ENCODE data around the gene CCDC59.

DNA sequence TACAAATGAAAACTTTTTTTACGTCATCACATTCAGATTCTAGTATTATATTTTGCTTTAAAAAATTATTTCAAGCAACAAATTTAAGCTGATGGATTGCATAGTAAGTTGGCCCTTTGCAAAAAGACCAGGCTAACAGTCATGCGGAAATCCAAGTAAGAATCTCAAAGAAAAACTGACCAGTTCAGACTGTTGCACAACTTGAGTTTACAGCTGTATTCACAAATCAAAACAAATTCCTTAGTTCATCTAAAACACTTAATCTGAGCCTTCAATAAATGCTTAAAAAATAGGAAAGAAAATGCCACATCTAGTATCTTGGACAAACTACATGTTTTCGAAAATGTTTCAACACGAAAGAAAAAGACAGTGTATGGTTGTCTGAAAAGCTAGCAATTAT lies 847 bp downstream of the CCDC59 start:
- TF ChIP-seq, protein P1, sequence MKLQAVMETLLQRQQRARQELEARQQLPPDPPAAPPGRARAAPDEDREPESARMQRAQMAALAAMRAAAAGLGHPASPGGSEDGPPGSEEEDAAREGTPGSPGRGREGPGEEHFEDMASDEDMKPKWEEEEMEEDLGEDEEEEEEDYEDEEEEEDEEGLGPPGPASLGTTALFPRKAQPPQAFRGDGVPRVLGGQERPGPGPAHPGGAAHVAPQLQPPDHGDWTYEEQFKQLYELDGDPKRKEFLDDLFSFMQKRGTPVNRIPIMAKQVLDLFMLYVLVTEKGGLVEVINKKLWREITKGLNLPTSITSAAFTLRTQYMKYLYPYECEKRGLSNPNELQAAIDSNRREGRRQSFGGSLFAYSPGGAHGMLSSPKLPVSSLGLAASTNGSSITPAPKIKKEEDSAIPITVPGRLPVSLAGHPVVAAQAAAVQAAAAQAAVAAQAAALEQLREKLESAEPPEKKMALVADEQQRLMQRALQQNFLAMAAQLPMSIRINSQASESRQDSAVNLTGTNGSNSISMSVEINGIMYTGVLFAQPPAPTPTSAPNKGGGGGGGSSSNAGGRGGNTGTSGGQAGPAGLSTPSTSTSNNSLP (IDR thresholded peaks at IDR 0.05; ENCODE audit: borderline replicate concordance, low read depth, low read length) = no peak
- TF ChIP-seq JUN (IDR thresholded peaks at IDR 0.05; ENCODE audit: borderline replicate concordance, low read depth, low read length) (no peak), JUN (CRISPR knock-in tag; IDR thresholded peaks at IDR 0.05; ENCODE audit: borderline replicate concordance) (no peak), KLF1 (tag; IDR thresholded peaks at IDR 0.05) (no peak), DACH1 (IDR thresholded peaks at IDR 0.05; ENCODE audit: partially characterized antibody) (no peak), MBD2 (IDR thresholded peaks at IDR 0.05; ENCODE audit: borderline replicate concordance, low read depth) (no peak), CBX2 (IDR thresholded peaks at IDR 0.05; ENCODE audit: insufficient read depth, low read length, poor library complexity, severe bottlenecking) (no peak), KLF6 (CRISPR knock-in tag; IDR thresholded peaks at IDR 0.05; ENCODE audit: borderline replicate concordance) (no peak)
- TF ChIP-seq, protein P2, sequence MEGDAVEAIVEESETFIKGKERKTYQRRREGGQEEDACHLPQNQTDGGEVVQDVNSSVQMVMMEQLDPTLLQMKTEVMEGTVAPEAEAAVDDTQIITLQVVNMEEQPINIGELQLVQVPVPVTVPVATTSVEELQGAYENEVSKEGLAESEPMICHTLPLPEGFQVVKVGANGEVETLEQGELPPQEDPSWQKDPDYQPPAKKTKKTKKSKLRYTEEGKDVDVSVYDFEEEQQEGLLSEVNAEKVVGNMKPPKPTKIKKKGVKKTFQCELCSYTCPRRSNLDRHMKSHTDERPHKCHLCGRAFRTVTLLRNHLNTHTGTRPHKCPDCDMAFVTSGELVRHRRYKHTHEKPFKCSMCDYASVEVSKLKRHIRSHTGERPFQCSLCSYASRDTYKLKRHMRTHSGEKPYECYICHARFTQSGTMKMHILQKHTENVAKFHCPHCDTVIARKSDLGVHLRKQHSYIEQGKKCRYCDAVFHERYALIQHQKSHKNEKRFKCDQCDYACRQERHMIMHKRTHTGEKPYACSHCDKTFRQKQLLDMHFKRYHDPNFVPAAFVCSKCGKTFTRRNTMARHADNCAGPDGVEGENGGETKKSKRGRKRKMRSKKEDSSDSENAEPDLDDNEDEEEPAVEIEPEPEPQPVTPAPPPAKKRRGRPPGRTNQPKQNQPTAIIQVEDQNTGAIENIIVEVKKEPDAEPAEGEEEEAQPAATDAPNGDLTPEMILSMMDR (IDR thresholded peaks at IDR 0.05 in 2 of 3, conservative IDR thresholded peaks at IDR 0.05 in 1 of 3; ENCODE audit: insufficient read depth in 2 of 3, low read depth in 1 of 3, low read length in 3 of 3) = no peak
- TF ChIP-seq, protein P3, sequence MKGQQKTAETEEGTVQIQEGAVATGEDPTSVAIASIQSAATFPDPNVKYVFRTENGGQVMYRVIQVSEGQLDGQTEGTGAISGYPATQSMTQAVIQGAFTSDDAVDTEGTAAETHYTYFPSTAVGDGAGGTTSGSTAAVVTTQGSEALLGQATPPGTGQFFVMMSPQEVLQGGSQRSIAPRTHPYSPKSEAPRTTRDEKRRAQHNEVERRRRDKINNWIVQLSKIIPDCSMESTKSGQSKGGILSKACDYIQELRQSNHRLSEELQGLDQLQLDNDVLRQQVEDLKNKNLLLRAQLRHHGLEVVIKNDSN (CRISPR knock-in tag; IDR thresholded peaks at IDR 0.05) = no peak
- TF ChIP-seq, protein P4, sequence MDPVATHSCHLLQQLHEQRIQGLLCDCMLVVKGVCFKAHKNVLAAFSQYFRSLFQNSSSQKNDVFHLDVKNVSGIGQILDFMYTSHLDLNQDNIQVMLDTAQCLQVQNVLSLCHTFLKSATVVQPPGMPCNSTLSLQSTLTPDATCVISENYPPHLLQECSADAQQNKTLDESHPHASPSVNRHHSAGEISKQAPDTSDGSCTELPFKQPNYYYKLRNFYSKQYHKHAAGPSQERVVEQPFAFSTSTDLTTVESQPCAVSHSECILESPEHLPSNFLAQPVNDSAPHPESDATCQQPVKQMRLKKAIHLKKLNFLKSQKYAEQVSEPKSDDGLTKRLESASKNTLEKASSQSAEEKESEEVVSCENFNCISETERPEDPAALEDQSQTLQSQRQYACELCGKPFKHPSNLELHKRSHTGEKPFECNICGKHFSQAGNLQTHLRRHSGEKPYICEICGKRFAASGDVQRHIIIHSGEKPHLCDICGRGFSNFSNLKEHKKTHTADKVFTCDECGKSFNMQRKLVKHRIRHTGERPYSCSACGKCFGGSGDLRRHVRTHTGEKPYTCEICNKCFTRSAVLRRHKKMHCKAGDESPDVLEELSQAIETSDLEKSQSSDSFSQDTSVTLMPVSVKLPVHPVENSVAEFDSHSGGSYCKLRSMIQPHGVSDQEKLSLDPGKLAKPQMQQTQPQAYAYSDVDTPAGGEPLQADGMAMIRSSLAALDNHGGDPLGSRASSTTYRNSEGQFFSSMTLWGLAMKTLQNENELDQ (CRISPR knock-in tag; IDR thresholded peaks at IDR 0.05; ENCODE audit: borderline replicate concordance) = no peak
